NCI-H2227 (cell line): ENCODE results near the gene SHB.

Source experiments
- DNase-seq: peaks from one replicate; lab custom pipeline; 2025; ENCODE audit not compliant: unreplicated experiment; lab: John Stamatoyannopoulos, UW

Gene SHB, protein sequence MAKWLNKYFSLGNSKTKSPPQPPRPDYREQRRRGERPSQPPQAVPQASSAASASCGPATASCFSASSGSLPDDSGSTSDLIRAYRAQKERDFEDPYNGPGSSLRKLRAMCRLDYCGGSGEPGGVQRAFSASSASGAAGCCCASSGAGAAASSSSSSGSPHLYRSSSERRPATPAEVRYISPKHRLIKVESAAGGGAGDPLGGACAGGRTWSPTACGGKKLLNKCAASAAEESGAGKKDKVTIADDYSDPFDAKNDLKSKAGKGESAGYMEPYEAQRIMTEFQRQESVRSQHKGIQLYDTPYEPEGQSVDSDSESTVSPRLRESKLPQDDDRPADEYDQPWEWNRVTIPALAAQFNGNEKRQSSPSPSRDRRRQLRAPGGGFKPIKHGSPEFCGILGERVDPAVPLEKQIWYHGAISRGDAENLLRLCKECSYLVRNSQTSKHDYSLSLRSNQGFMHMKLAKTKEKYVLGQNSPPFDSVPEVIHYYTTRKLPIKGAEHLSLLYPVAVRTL

DNA sequence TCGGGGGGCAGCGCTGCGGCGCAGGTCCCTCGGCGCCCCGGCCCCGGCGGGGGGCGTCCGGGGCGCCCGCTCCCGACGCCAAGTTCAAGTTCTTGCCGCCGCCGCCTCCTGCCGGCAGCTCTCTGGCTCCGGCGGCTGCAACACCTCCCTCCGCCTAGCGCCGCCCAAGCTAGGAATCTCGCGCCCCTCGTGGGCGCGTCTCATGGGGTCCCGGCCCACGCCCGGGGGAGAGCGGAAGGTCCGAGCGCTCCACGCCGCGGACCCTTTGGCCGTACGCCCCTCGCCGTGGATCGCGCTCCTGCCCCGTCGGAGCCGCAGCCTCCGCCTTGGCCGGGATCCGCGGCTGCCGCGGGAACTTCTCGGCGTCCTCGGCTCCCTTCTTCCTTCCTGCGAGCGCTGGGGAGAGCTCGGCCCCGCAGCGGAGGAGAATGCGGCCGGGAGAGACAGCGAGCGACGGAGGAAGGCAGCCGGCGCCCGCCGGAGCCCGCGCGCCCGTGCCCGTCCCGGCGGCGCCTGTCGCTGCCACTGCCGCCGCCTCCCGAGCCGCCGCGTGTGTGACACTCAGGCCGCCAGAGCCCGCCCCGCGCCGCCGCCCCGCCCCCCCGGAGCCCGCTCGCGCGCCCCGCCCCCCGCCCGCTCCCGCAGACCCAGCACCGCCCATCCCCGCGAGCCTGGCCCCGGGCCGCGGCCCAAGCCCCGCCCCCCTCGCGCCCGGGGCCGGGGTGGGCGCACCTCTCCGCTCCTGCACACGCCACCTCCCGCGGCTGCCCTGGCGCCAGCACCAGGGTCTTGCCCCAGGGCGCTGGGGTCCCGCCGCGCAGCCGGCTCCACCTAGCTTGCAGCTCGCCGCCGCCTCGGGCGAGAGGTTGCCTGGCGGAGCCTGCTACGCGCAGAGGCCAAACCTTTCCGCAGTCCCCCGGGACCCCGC lies at the start of gene SHB:
TSS of gene SHB (minus strand) at position 527 of the 928 bp plus-strand sequence. CDS start 582 bp downstream, outside the sequence.
- DNase-seq = peak; percentile 71

DNA sequence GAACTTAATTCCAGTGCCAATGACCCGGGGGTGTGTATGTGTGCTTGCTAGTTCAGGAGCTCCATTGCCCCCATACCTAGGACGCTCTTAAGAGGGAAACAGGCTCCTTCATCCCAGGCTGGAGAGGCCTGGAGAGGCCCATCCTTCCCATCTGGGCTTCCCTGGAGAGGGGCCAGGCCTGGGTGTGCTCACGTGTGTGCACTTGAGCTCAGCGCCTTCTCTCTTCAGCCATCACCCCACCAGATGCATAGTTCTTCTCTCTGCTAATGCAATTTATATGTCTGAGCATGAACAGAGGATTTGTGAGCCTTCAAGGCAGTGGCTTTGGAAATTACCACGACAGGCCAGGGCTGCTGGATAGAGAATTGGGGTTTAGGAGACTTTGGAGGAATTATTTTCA lies 48.6 kb upstream of the SHB start:
- no peak for DNase-seq

DNA sequence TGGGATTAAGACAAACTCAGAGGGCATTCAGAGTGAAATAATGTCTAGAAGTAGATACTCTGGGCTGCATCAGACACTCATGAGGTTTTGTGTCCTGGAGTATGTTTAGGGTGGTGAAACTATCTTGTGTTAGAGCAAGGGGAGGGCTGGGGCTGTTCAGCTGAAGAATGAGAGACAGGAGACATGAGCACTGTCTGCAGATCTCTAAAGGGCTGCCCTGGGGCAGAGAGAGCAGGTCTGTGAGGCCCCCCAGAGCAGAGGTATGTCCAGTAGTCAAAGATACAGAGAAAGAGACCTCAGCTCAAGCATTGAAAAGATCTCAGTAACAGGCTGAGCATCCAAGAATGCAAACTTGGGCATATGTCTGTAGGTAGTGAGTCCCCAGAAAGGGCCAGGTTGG lies 45.9 kb upstream of the SHB start:
- DNase-seq = no peak

DNA sequence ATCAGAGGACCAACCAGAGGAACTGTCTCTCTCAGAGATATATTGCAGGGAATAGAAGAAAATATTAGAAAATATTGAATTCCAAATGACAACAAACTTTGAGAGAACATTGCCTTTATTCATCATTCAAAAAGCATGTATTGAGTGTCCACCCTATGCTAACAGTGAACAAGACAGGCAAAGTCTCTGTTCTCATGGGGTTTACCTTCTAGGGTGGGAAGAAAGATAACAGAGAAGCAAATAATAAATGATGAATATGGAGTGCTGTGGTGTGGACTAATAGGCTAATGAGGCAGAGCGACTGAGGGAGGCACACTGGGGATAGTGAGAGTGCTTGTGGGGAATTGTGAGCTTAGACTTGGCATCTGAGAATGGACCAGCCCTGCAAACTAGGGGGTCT lies 43.4 kb upstream of the SHB start:
- DNase-seq = no peak

DNA sequence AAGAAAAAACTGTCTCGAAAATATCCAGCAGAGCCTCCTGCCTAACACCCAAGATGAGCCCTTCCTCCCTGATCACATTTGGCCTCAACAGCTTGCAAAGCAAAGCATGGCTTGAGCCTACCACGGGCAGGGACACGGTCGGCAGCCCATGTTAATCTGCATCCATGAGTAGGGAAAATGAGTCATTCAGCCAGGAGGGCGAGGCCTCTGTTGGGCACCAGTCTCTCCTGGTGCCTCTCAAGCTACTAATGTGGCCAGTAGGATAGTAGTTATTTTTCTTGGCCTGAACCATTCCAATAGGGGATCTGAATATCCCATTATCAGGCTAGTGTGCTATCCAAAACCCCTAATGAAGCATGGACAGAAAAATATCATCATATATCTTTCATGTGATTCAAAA lies 43.0 kb upstream of the SHB start:
- no peak for DNase-seq

DNA sequence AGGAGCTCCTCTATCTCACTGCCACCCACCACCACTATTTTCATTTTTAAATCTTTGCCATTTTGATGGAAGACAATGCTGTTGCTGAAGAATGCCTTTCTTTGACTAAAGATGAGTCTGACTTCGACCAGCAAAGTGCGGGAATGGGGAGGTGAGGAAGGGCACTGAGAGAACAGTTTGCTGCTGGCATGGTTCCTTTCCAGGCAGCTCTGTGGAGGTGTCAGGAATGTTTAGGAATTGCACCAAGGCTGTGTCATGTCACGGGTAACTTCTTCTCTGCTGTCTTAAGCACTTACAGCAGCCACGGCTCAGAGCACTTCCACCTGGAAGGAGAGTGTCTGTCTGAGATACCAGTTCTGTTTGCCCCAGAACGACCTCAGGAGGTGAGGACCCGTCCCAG lies 41.4 kb upstream of the SHB start:
- DNase-seq = no peak

DNA sequence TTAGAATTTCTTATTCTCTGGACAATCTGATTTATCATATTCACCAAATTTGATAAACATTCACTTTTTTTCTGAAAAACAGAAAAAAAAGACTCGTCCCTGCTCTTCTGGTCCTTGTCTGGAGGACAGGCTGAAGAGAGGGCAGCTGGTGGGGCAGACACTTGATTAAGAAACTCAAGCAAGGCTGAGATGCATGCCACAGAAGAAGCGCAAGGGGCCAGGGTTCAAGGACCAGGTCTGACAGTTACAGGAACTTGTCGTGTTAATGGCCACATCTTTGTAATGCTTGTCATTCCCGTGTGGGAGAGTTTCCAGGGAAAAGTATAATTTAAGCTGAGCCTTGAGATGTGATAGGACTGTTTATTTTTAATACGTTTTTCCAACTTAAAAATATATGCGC lies 40.6 kb upstream of the SHB start:
- no peak for DNase-seq

DNA sequence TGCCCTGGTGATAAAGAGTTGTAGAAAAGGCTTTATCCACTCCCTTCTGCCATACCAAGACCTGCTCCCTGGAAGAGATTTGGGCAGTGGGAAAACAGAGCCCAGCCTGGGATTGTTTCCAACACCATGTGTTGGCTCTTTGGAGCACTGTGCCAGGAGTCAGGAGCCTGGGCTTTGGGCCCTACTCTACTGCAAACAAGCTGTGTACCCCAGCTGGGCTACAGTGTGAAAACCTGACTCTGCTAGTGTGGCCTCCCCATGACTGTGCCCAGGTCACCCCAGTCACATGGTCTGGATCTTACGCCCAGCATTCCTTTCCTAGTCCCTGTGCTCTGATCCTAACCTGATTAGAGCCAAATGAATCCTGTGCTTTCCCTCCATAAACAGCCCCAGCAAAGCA lies 39.3 kb upstream of the SHB start:
- no peak for DNase-seq

DNA sequence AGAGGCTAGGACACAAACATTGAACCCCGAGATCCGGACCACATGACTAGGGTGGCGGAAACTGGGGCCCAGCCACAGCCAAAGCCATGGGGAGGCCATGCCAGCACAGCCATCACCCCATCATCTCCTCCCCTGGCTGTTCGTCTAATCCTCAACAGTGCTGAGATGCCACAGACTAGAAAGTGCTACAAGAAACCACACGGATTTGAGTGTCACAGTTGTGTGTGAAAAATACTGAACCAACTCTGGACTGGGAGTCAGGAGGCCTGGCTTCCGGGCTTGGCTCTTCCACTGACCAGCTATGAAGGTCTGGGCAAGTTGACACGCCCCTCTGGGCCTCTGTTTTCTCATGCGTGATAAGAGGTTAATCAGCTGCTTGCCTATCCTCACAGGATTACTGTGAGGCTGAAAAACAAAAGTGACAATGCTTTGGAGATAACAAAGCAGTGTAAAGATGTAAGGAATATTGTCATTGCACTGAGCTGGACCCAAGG lies 38.8 kb upstream of the SHB start:
- DNase-seq = no peak

DNA sequence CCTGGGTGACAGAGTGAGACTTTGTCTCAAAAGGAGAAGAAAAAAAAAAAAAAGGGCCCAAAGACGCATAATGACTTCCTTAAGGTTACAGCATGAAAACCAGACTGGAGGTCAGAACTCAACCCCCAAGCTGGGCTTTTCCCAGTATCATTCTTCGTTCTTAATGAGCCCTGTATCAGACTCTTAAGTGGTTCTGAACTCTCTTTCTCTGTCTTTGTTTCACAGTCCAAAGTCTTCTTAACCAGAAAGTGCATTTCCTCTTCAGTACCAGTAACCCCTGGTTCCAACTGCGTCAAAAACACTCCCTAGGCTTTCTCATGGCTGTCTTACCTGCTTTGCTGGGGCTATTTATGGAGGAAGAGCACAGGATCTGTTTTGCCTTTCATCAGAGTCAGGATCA lies 38.4 kb upstream of the SHB start:
- DNase-seq = no peak

DNA sequence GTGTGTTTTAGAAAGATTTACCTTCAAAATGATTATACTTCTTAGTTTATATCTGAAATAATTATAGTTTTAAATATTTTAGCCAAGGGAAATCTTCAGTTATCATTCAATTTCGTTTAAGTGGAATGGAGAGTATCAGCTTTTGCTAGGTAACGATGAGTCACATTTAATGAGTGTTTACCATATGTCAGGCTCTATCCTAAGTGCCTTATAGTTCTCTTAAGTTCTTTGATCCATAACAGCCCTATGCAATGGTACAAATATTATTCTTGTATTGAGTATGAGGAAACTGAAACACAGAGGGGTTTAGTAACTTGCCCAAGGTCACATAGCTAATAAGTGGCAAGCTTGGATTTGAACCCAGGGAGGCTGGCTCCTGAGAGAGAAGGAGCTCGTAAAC lies 37.5 kb upstream of the SHB start:
- no peak for DNase-seq

DNA sequence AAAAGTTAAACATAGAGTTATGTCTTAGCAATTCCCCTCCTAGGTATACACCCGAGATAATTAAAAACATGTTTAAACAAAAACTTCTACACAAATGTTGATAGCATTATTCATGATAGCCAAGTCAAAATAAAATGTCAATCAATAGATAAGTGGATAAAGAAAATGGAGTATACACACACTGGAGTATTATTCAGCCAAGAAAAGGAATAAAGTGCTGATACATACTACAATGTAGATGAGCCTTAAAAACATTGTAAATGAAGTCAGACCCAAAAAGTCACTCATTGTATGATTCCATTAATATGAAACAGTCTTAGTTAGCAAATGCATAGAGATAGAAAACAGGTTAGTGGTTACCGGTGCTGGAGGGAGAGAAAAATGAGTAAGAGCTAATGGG lies 34.3 kb upstream of the SHB start:
- DNase-seq = no peak

DNA sequence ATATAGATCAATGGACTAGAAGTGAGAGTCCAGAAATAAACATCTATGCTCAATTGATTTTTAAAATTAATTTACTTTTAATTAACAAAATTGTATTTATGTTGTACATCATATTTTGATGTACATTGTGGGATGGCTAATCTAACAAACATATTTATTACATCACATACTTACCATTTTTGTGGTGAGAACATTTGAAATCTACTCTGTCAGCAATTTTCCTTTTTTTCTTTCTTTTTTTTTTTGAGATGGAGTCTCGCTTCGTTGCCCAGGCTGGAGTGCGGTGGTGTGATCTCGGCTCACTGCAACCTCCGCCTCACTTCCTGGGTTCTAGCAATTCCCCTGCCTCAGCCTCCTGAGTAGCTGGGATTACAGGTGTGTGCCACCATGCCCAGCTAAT lies 32.4 kb upstream of the SHB start:
- DNase-seq = no peak

DNA sequence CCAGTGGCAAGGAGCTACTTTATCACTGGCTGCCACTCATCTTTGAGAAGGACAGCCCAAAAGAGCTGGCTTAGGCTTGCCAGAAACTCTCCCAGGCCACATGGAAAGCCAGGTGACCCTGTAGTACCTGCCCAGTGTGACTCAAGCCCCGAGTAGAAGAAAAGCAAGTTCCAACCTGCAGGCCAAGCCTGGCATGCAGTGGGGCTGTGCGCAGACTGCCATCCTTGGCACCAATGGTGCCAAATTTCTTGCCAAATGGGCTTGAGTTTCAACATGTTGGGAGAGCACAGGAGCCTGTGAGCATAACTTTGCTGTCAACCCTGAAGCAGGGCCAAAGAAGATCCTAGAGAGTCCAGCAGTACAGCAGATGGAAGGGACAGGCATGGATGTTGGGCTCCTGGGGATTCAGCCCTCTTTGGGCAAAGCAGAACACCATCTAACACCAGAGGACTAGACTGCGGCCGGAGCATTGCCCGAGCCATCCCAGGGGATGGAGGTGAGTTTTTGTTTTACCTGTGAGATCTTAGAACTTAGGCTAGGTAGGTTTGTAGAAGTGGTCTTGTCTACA lies 27.3 kb upstream of the SHB start:
- DNase-seq = no peak

DNA sequence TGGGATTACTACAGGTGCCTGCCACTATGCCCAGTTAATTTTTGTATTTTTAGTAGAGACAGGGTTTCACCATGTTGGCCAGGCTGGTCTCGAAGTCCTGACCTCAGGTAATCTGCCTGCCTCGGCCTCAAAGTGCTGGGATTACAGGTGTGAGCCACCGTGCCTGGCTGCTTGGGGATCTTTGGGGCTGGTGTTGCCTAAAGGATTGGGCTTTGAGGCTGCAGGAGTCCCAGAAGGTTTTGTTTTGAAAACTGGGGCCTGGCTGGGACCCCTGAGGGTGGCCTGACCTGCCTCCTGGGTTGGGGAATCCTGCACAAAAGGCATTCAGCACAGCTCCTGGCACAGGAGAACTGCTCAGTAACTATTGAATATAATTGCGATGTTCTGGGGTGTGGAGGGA lies 25.1 kb upstream of the SHB start:
- DNase-seq = no peak

DNA sequence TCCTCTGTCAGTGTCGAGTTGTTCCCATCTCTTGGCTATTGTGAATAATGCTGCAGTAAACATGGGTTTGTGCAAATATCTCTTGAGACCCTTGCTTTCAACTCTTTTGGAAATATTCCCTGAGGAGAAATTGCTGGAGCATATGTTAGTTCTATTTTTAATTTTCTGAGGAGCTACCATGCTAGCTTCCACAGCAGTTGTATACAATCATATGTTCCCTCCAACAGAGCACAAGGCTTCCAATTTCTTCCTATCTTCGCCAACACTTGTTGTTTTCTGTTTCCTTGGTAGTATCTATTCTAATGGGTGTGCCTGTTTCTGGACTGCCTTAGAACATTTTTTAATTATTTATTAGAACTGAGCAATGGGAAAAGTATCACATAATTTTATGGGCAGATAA lies 23.6 kb upstream of the SHB start:
- no peak for DNase-seq

DNA sequence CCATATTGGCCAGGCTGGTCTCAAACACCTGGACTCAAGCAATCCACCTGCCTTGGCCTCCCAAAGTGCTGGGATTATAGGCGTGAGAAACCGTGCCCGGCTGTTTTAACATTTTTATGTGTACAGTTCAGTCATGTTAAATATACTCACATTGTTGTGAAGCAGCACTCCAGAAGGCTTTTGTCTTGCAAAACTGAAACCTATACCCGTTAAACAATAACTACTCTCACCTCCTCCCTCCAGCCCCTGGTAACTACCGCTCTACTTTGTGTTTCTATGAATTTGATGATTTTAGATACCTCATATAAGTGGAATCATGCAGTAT lies 23.1 kb upstream of the SHB start:
- no peak for DNase-seq

DNA sequence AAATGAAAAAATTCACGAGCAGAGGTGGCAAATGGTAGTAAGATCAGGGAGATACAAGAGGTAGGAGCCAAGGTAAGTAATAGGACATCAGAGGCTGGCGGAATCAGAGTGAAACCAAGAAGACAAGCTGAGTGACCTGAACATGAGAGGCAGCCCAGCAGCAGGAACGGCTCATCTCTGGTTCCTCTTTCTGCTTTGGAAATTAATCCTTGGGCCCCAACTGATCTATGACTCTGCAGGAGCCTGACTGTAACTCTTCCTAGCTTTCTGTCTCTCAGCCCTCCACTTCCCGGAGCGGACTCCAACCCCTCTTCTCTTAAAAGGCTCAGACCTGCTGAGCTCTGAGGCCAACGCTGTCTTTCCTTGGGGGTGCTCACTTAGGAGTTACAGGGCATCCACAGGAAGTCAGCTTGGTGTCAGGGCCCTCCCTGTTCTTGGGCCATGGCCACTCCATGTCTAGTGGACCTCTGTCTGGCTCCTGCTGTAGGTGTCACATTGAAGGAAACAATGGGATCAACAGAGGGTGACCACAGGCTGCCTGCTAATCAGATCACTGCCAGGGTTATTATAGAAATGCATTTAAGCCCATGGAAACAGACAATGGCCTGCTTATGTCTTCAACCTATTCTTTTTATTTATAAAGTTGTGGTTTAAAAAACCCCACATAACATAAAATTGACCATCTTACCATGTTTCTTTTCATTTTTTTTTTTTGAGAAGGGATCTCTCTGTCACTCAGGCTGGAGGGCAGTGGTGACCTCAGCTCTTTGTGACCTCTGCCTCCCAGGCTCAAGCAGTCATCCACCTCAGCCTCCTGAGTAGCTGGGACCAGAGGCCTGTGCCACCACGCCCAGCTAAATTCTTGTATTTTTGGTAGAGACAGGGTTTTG lies 22.5 kb upstream of the SHB start:
- DNase-seq = no peak

DNA sequence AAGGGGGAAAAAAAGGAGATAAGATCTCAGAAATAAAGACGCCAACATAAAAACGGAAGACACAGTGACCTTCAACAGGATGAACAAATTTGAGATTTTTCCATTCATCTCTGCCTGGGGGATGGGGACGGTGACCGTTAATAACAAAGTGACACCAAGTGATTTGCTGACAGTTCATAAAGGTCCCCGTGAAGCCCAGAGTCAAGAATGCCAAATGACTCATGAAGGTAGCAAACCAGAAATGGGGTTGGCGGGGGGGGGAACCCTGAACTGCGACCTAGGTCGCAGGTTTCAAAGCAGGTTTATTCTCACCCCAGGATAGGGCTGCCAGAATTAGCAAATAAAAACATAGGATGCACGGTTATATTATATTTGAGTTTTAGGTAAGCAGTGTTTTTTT lies 21.1 kb upstream of the SHB start:
- no peak for DNase-seq

DNA sequence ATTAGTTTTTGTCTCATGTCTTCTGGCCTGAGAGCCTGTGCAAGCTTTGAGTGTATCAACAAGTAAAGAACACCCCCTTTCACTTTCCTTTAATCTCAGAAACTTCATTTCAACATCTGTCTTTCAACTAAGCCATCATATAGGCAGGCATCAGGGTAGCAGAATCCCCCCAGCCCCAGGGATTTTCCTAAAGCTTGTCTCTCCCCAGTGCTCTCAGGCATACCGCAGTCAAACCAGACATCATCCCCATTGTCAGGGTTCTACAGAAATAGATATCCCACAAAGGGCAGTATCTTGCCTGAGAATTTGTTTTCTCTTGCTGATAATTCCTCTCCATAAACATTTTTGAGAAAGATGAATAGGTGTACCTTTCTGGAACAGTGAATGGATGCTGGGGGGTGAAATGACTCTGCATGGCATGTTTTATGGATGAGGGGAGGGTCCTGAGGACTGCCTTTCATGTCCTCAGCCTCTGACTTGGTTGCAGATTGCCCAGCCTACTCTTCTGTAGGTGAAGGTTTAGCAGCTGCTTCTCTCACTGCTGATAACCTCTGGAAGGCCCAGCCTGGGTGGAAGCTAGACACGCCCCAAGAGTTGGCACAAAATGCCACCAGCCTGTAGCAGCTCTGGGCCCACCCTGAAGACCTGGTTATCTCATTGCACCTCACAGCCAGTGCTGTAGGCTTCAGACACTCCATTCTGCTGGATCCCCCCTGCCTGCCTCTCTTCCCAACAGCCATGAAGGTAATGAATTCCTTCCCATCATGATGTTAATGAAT lies 20.5 kb upstream of the SHB start:
- no peak for DNase-seq
